ENCODE results near the gene ZNF566. TPM values are rescaled to one million over a fixed set of nuclear protein-coding genes. Genes with fewer than 3 reads are reported as not detected.
"Not testable (repeated sequence)": the region's sequence is repeated elsewhere in the genome, so short reads cannot be mapped to it uniquely, and the experiment has no call there.

ZNF566 gene
- total RNA-seq, 1 experiment from 2014 or later, result 3.1 TPM

DNA sequence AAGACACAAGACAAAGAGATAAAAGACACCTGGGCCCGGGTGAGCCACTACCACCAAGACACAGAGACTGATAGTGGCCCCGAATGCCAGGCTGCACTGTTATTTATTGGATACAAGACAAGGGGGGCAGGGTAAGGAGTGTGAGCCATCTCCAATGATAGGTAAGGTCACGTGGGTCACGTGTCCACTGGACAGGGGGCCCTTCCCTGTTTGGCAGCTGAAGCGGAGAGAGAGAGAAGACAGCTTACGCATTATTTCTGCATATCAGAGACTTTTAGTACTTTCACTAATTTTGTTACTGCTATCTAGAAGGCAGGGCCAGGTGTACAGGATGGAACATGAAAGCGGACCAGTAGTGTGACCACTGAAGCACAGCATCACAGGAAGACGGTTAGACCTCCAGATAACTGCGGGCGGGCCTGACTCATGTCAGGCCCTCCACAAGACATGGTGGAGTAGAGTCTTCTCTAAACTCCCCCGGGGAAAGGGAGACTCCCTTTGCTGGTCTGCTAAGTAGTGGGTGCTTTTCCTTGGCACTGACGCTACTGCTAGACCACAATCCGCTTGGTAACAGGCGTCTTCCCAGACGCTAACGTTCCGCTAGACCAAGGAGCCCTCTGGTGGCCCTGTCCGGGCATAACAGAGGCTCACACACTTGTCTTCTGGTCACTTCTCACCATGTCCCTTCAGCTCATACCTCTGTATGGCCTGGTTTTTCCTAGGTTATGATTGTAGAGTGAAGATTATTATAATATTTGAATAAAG lies 3.5 kb upstream of the ZNF566 start:
- ATAC-seq; POLR2A ChIA-PET (ENCODE audit: unreplicated experiment): not testable (repeated sequence)
- intact Hi-C loops (cut with micrococcal nuclease), result loop anchor here (5.0 kb wide), 1 partner anchor 301 kb away; no protein-coding TSS in a partner anchor

DNA sequence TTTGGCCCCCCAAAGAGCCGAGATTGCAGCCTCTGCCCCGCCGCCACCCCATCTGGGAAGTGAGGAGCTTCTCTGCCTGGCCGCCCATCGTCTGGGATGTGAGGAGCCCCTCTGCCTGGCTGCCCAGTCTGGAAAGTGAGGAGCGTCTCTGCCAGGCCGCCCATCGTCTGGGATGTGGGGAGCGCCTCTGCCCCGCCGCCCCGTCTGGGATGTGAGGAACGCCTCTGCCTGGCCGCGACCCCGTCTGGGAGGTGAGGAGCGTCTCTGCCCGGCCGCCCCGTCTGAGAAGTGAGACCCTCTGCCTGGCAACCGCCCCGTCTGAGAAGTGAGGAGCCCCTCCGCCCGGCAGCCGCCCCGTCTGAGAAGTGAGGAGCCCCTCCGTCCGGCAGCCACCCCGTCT lies 1.5 kb upstream of the ZNF566 start:
- ATAC-seq; DNase-seq; H3K9ac ChIP-seq (ENCODE audit: low read length); H3K4me3 ChIP-seq (ENCODE audit: low read length); POLR2A ChIA-PET (ENCODE audit: unreplicated experiment); H4K20me1 ChIP-seq (ENCODE audit: low read length); H3K4me1 ChIP-seq (ENCODE audit: insufficient read depth, low read length); CTCF ChIA-PET; H3K27ac ChIP-seq (ENCODE audit: low read length); BruUV-seq (replicated peaks); H3K9me3 ChIP-seq (ENCODE audit: low read length); H3K4me2 ChIP-seq (ENCODE audit: low read length); H3F3A ChIP-seq (ENCODE audit: low read length, unreplicated experiment); H3K36me3 ChIP-seq (ENCODE audit: low read depth, low read length); H3K27me3 ChIP-seq (ENCODE audit: low read length); H2AFZ ChIP-seq (ENCODE audit: low read length); H3K9me2 ChIP-seq (replicated peaks; ENCODE audit: low read length): not testable (repeated sequence)
- intact Hi-C loops (cut with micrococcal nuclease), result loop anchor here (5.0 kb wide), 1 partner anchor 299 kb away; no protein-coding TSS in a partner anchor
- peaks cover 30% of the 10 kb centered on the region for H3K79me2 ChIP-seq (ENCODE audit: low read length)

More for the DNA sequence above, 3.5 kb upstream of the ZNF566 start:
- H3K4me1 ChIP-seq (ENCODE audit: insufficient read depth, low read length); H3F3A ChIP-seq (ENCODE audit: low read length, unreplicated experiment); H4K20me1 ChIP-seq (ENCODE audit: low read length); H3K9me2 ChIP-seq (replicated peaks; ENCODE audit: low read length); H3K36me3 ChIP-seq (ENCODE audit: low read depth, low read length); H2AFZ ChIP-seq (ENCODE audit: low read length); H3K27me3 ChIP-seq (ENCODE audit: low read length); H3K4me2 ChIP-seq (ENCODE audit: low read length); BruUV-seq (replicated peaks); H3K4me3 ChIP-seq (ENCODE audit: low read length); H3K9me3 ChIP-seq (ENCODE audit: low read length); H3K27ac ChIP-seq (ENCODE audit: low read length); H3K9ac ChIP-seq (ENCODE audit: low read length); CTCF ChIA-PET: not testable (repeated sequence)
- peak; percentile 32; the same call in 1 of the 2 replicates for TF ChIP-seq CTCF (conservative IDR thresholded peaks at IDR 0.05; ENCODE audit: low read depth, low read length)
- peak; percentile 25 for DNase-seq
- peaks cover 11% of the 10 kb centered on the region for H3K79me2 ChIP-seq (ENCODE audit: low read length)

DNA sequence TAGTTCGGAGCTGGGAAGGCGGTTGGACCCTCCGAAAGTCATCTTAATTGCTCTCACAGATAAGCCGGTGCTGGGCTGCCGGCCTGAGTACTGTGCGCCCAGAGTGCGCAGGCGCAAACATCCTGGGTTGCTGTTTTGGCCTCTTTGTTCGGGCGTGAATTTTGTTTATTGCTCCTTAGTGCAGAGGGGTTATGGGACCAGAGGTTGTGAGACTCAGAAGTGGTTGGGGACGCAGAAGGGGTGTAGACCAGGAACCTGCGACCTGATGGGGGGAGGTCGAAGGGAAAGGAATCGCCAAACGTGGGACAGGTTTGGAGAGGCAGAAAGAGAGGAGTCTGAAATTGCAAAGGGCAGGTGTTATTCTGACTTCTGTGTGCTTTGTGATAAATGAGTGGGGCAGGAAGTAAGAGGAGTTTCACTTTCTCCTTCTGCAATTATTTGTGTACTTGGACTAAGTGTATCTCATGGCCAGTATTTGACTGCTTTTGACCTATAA lies 607 bp upstream of the ZNF566 start:
- Histone ChIP-seq H3K36me3 (ENCODE audit: low read depth, low read length) (peaks cover 12% of the 10 kb centered on the region; the same call in 1 of the 2 replicates), H3K9me3 (ENCODE audit: low read length) (no peaks in the 10 kb centered on the region), H2AFZ (ENCODE audit: low read length) (peak overlapping the region; percentile 99), H3K9me2 (replicated peaks; ENCODE audit: low read length) (no peaks in the 10 kb centered on the region), H3K27me3 (ENCODE audit: low read length) (no peaks in the 10 kb centered on the region), H4K20me1 (ENCODE audit: low read length) (no peaks in the 10 kb centered on the region), H3K27ac (ENCODE audit: low read length) (peak overlapping the region; percentile 83), H3K4me2 (ENCODE audit: low read length) (peak overlapping the region; percentile 97), H3K4me3 (ENCODE audit: low read length) (peak overlapping the region; percentile 96), H3K4me1 (ENCODE audit: insufficient read depth, low read length) (no peaks in the 10 kb centered on the region), H3K9ac (ENCODE audit: low read length) (peak overlapping the region; percentile 94), H3K79me2 (ENCODE audit: low read length) (peaks cover 30% of the 10 kb centered on the region), H3F3A (ENCODE audit: low read length, unreplicated experiment) (no peaks in the 10 kb centered on the region)
- no TSS peak for BruUV-seq (replicated peaks)
- intact Hi-C loops (cut with micrococcal nuclease), result loop anchor here (5.0 kb wide), 1 partner anchor 298 kb away; no protein-coding TSS in a partner anchor
- DNase-seq (peak; percentile 82), ATAC-seq (peak; percentile 85)
- no peak for TF ChIP-seq CTCF (conservative IDR thresholded peaks at IDR 0.05; ENCODE audit: low read depth, low read length)
- no peak for TF ChIP-seq EZH2 (IDR thresholded peaks at IDR 0.05; ENCODE audit: low read length, unreplicated experiment)
- TF ChIP-seq EZH2phosphoT487 (IDR thresholded peaks at IDR 0.05; ENCODE audit: borderline replicate concordance, low read length), result no peak
- ChIA-PET CTCF (no interaction called here), POLR2A (ENCODE audit: unreplicated experiment) (interaction anchor here (0.6 kb wide), 1 partner anchor 70 kb away, joined by 4 read pairs; no protein-coding TSS in a partner anchor)
